Activated T-cell treated with anti-CD3 and anti-CD28 coated beads, Interleukin-2, amount 50 U/mL, for 4 hours (primary cell): ENCODE results near the gene DGKD. TPM values are rescaled to one million over a fixed set of nuclear protein-coding genes. Genes with fewer than 3 reads are reported as not detected.

ENCODE experiments used
- ATAC-seq, 2 donors: fragments of 200-7000 bp; cut with Tn5 transposase; one replicate each; pipeline ENCODE4 v1.10.0; 2021
- DNase-seq: peaks from one replicate; pipeline ENCODE4 v3.0.0-alpha.2; 2020
- H3K27me3 Mint-ChIP-seq: one replicate; pipeline ENCODE4 v1.8.0; 2021; ENCODE audit warnings: low read depth, mixed read lengths
- H3K36me3 Mint-ChIP-seq: one replicate; pipeline ENCODE4 v1.8.0; 2022; ENCODE audit warnings: mixed read lengths; ENCODE audit not compliant: insufficient read depth
- H3K4me1 Mint-ChIP-seq: one replicate; pipeline ENCODE4 v1.8.0; 2021; ENCODE audit warnings: low read depth, mixed read lengths
- H3K4me3 Mint-ChIP-seq: one replicate; pipeline ENCODE4 v1.8.0; 2021; ENCODE audit warnings: mild to moderate bottlenecking, moderate library complexity, mixed read lengths
- H3K9me3 Mint-ChIP-seq: one replicate; pipeline ENCODE4 v1.8.0; 2021; ENCODE audit warnings: mixed read lengths
- total RNA-seq, 3 donors: library from RNA; stranded (reverse); gene quantifications; one replicate each; pipeline ENCODE4 v1.2.1, GENCODE V29; 2021

DGKD gene
- total RNA-seq, 3 donors from 2014 or later, result 38.8 to 44.9 (median 39.3) TPM

DNA sequence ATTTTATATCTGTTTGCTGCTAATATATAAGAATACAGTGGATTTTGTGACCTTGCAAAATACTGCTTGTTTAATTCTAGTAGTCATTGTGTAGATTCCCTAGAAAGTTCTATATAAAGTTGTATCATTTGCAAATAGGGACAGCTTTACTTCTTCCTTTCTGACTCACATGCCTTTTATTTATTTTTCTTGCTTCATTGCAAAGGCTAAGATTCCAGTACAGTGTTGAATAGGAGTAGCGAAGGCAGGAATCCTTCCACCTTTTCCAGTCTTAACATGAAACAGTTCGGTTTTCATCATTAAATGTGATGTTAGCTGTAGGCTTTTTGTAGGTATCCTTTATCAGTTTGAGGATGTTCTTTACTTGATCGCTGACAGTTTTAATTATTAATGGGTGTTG, 58.1 kb downstream of the DGKD start:
- Mint-ChIP-seq H3K4me3 (no peak overlapping the region), H3K36me3 (peaks cover 28% of the 10 kb centered on the region), H3K27me3 (no peaks in the 10 kb centered on the region), H3K9me3 (peaks cover 10% of the 10 kb centered on the region), H3K4me1 (peaks cover 91% of the 10 kb centered on the region)
- ATAC-seq (no peak), DNase-seq (no peak)

DNA sequence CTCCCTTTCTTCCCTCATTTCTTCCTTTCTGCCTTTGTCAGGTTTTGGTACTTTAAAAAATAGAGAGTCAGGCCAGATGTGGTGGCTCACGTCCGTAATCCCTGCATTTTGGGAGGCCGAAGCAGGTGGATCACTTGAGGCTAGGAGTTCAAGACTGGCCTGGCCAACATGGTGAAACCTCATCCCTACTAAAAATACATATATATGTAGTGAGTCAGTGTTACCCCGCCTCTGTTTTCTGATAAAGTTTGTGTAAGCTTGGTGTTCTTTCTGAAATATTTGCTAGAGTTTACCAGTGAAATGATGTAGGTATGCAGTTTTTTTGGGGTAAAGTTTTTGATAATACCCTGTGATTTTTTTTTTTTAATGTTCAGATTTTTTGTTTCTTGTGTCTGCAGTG, 58.8 kb downstream of the DGKD start:
- H3K4me1 Mint-ChIP-seq, result peaks cover 94% of the 10 kb centered on the region
- H3K36me3 Mint-ChIP-seq, result peaks cover 29% of the 10 kb centered on the region
- H3K4me3 Mint-ChIP-seq, result no peak overlapping the region
- no peaks in the 10 kb centered on the region for H3K27me3 Mint-ChIP-seq
- no peak for DNase-seq
- peaks cover 10% of the 10 kb centered on the region for H3K9me3 Mint-ChIP-seq
- no peak for ATAC-seq

DNA sequence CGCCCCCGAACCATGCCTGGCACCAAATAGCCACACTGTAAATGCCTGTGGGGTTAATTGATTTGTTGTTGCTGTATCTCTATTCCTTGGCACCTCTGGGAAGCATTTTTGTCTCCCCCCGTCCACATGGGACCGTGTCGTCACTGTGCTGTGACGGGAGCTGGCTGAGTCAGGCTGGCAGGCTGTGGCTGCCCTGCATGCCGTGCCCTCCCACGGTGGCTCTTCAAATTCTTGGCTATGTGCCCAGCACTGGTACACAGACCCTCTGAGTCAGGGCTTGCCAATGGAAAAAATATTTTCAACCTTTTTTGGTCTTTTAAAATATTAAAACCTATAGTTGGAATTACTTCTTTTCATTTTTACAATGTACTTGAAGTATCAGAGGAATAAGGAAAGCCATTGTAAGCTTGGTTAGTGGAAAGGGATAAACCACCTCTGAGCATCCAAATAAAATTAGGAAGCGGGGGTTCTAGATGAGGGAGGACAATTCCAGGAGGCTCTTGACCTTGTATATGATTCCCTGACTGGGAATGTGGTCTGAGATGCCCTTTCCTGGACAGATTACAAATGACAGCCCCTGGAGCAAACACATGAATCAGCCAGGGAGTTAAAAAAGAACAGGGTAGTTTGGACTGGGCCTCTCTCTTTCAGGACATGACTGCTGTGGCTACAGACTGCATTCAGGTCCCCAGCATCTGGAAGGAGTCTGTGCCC, 59.4 kb downstream of the DGKD start:
- peak; percentile 58 to 64 for ATAC-seq
- Mint-ChIP-seq H3K9me3 (peaks cover 10% of the 10 kb centered on the region), H3K4me3 (peak overlapping the region; percentile 22), H3K4me1 (peaks cover 94% of the 10 kb centered on the region), H3K27me3 (no peaks in the 10 kb centered on the region), H3K36me3 (peaks cover 26% of the 10 kb centered on the region)
- DNase-seq, result peak; percentile 75

DNA sequence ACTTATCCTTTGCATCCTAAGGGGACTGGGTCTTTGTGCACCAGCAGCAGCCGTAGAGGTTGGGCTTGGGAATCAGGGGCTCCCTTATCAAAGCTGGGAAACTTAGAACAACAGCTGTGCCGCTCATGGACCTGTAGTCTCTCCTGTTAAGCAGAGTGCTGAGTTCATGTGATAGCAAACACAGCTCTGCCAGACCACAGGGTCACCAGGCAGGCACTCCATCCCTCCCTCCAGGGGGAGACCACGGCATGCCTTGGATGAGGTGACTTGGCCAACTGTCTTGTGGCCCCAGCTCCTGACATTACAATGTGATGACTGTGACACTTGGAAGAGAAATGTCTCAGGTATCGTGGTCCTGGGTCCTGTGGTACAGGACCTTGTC, 60.0 kb downstream of the DGKD start:
- ATAC-seq (no peak), DNase-seq (no peak)
- peaks cover 94% of the 10 kb centered on the region for H3K4me1 Mint-ChIP-seq
- H3K4me3 Mint-ChIP-seq, result peak overlapping the region; percentile 6
- peaks cover 10% of the 10 kb centered on the region for H3K9me3 Mint-ChIP-seq
- H3K27me3 Mint-ChIP-seq, result no peaks in the 10 kb centered on the region
- peaks cover 26% of the 10 kb centered on the region for H3K36me3 Mint-ChIP-seq

DNA sequence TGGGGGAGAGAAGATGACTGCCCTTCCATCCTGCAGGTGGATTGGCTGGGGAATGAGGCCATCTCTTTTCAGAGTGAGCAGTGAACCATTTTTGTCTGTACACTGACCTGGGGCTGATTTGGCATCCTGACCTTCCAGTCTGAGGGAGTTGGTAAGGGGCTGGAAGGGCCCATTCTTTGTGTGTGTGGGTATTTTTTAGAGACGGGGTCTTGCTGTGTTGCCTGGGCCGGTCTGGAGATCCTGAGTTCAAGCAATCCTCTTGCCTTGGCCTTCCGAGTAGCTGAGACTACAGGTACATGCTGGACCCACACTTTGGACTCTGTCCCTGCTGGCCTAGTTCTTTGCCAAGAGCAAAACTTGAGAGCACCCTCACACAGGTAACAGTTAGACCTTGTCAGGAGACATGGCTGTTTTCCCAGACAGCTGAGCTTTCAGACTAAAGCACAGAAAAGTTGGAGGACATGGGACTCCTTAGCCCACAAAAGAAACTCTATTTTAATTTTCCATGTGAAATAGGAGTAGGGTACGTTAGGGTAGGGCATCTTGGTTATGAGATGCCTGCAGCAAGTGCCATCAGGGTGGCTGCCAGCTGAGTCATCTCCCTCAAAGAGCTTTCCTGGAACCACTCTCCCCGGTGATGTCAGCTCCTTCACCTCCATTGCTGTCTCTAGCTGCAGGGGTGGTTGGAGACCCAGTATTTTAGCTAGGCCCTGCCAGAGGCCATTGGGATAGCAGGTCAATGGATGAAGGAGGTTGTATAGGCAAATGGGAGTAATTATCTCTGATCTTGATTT, 60.7 kb downstream of the DGKD start:
- Mint-ChIP-seq H3K4me1 (peaks cover 94% of the 10 kb centered on the region), H3K9me3 (peaks cover 10% of the 10 kb centered on the region), H3K27me3 (no peaks in the 10 kb centered on the region), H3K4me3 (no peak overlapping the region), H3K36me3 (peaks cover 26% of the 10 kb centered on the region)
- peak; percentile 56 for DNase-seq
- ATAC-seq, result peak; percentile 63 to 68

DNA sequence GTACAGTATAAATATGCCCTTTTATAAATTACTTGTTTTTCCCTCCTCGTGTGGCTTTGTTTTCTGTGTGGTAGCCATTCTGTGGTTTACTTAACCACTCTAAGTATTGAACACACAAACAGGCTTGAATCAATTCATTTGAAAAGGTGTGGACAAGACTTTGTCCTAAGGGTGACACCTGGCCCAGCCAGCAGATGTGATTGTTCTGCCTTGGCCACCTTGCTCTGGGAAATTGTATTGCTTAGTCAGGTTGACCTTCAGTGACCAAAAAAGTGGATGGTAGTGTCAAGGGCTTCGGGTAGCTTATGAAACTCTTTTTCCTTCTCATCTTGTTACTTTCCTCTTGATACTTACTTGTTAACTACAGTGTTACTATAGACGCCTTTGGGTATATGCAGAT, 61.9 kb downstream of the DGKD start:
- Mint-ChIP-seq H3K4me1 (peaks cover 94% of the 10 kb centered on the region), H3K27me3 (no peaks in the 10 kb centered on the region), H3K36me3 (peaks cover 23% of the 10 kb centered on the region), H3K9me3 (peaks cover 10% of the 10 kb centered on the region), H3K4me3 (no peak overlapping the region)
- no peak for ATAC-seq
- no peak for DNase-seq

DNA sequence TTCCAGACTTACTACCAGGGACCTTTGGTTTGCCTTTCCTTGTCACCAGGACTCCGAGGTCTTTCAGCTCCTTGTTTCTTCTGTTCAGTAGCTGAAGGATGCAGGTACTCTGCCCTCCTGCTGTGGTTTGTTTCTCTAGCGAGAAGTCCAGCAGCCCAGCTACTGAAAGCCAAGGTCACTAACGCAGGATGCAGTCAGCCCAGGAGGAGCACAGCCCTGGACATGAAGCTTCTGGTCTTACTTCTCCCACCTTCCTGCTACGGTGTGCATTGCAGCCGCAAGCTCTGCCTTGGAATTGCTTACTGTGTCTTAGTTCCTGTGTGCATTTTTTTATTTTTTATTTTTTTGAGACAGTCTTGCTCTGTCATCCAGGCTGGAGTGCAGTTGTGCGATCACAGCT, 62.4 kb downstream of the DGKD start:
- DNase-seq, result no peak
- no peak for ATAC-seq
- Mint-ChIP-seq H3K27me3 (no peaks in the 10 kb centered on the region), H3K9me3 (peaks cover 5% of the 10 kb centered on the region), H3K4me3 (no peak overlapping the region), H3K36me3 (peaks cover 20% of the 10 kb centered on the region), H3K4me1 (peaks cover 94% of the 10 kb centered on the region)

DNA sequence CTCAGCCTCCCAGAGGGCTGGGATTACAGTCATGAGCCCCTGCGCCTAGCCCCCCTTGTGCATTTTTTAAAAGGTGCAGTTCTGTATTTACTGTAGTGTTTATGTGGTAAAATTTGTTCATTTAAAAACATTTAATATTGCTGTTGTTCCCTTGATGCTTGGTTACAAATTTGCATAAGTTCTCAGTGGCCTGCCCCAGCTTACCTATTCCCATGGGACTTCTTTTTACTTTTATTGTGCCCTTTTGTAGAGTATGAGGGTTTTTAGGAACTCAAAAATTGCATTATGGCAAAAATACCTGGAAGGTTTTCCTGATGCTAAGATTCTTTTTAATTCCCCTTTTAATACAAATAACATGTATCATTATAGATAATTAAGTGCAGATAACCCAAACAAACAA, 63.0 kb downstream of the DGKD start:
- peaks cover 3% of the 10 kb centered on the region for H3K9me3 Mint-ChIP-seq
- no peak overlapping the region for H3K4me3 Mint-ChIP-seq
- peaks cover 19% of the 10 kb centered on the region for H3K36me3 Mint-ChIP-seq
- ATAC-seq (no peak), DNase-seq (no peak)
- H3K27me3 Mint-ChIP-seq, result no peaks in the 10 kb centered on the region
- H3K4me1 Mint-ChIP-seq, result peaks cover 95% of the 10 kb centered on the region

DNA sequence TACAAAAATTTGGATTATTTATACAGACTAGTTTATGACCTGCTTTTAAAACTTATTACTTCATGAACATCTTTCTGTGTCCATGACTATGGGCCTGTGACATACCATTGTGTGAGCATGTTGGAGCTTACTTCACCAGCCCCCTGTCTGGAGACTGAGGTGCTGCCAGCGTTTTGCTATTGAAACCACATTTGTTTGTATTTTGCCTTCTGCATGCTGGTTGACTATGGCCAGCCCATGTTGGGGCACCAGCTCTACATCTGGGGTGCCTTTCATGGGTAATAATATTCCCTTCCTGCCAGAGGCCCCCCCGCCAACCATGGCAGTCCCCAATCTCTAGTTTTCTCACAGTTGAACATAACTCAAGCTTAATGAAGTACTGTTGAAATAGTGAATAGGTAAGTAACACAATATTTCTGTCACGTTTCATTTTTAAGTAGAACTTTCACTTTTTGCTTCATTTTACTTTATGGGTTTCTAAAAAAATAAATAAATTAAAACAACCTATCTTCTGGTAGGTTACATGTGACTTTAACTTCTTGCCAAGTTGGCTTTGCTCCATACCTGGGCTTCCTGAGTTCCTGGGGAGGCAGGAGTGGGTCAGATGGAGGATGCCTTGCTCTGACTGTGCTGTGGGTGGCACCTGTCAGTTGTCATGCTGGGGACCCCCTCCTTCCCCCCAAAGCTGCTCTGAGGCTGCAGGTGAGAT, 63.9 kb downstream of the DGKD start:
- no peaks in the 10 kb centered on the region for H3K9me3 Mint-ChIP-seq
- no peak for DNase-seq
- no peaks in the 10 kb centered on the region for H3K27me3 Mint-ChIP-seq
- H3K36me3 Mint-ChIP-seq, result peaks cover 17% of the 10 kb centered on the region
- ATAC-seq, result no peak
- peaks cover 97% of the 10 kb centered on the region for H3K4me1 Mint-ChIP-seq
- peak overlapping the region; percentile 79 for H3K4me3 Mint-ChIP-seq

DNA sequence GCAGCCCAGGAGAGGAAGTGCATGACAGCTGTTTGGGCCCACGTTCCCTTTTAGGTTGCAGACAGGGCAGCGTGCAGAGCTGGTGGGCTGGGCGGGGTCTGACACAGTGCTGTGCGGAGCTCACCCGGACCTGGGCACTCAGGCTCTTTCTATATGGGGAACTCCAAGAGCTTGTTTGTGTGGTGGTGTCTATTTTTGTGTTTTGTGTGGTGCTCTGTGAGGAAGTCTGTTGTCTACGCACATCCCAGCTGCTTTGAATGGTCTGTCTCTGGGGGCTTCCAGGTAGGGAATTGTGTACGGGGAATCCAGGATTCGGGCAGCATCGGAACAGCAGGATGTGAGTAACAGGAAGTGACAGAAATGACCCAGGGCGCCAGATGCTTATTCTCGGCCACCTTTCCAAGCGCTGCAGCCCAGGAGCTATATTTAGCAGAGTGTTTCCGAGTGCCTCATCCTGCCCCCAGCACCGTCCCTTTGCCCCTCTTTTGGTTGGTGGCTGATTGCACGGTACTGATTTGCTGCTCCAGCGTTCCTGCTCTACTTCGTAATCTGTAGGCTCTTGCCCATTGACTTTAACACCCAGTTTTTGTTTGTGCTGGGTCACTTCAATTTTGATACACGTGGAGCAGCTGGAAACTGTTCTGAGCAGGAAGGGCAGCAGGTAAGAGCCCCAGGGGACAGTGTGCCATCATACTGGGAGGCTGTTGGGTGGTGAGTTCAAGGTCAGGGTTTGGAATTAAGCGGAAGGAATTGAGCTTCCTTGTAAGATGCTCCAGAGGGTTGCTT, 64.7 kb downstream of the DGKD start:
- ATAC-seq (peak; percentile 47 to 56), DNase-seq (peak; percentile 38)
- no peaks in the 10 kb centered on the region for H3K9me3 Mint-ChIP-seq
- peaks cover 97% of the 10 kb centered on the region for H3K4me1 Mint-ChIP-seq
- H3K27me3 Mint-ChIP-seq, result no peaks in the 10 kb centered on the region
- peak overlapping the region; percentile 79 for H3K4me3 Mint-ChIP-seq
- peaks cover 14% of the 10 kb centered on the region for H3K36me3 Mint-ChIP-seq

DNA sequence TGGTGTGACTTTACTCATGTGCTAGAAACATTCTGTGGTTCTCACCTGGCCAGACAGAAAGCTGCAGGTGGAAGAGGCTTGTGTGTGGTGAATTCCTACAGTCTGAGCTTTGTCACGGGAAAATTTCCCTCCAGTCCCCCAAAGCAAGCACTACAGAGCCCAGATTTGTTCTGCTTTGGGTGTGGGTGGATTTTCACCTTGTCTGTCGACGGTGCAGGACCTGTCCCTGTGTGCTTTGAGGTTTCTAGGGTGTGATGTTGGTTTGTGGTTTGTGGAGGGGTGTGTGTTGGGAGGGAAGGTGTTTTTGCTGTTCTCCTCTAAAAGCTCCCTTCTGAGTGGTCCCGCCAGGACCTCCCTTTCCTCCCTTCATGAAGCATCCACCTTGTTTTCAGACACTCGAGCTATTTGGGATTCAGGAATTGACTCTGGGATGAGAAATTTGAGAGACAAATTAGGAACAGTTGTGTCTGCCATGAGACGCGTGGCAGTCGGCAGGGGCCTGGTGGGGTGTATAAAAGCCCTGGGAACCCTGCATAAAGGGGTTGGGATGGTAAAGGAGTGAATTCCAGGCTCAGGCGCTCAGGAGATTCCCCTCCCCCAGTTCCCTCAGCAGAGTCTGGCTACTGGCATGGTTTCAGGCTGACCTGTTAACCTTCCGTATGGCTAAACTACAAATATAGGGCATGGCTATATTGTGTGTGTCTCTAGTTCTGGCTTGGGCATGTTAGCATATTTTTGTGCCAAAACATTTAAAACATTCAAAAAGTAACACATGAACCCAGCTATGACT, 65.5 kb downstream of the DGKD start:
- Mint-ChIP-seq H3K36me3 (peaks cover 15% of the 10 kb centered on the region), H3K4me1 (peaks cover 96% of the 10 kb centered on the region), H3K27me3 (no peaks in the 10 kb centered on the region), H3K4me3 (peak overlapping the region; percentile 79), H3K9me3 (no peaks in the 10 kb centered on the region)
- DNase-seq, result peak; percentile 32
- peak; percentile 51 to 53 for ATAC-seq

DNA sequence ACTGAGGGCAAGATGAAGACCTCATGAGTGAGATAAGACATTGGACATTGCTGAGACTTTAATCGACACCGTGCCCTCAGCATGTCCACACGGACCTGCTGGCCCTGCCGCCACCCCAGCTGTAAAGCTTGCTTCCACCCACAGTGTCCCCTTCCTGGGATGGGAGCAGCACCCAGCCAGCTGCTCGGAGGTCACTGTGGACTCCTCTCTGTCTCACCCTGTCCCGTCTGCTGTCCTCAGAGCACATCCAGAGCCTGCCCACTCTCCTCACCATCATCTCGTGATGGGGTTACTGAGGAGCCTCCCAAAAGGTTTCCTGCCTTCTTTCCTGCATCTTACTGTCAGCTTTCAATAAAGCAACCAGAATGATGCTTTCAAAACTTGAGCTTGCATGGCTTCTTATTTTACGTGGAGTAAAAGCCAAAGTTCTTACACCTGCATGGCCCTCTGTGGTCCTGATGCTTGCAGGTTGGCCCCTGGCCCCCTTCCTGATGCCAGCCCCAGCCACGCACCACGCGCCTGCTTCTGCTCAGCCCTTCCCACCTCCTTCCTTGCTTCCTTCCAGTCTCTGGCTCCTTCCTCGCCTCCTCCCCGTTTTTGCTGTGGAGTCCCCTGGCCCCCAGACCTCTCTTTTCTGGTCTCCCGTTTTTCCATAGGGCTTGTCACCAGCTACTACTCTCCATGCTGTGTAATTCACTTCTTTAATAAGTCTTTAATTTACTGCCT, 67.0 kb downstream of the DGKD start:
- Mint-ChIP-seq H3K4me1 (peaks cover 93% of the 10 kb centered on the region), H3K27me3 (no peaks in the 10 kb centered on the region), H3K36me3 (peaks cover 12% of the 10 kb centered on the region), H3K9me3 (peaks cover 3% of the 10 kb centered on the region), H3K4me3 (peak overlapping the region; percentile 79)
- ATAC-seq (no peak), DNase-seq (no peak)
